DOHH2 (cell line): ENCODE results near the gene GSTO1.

Experiments used
- H3F3A ChIP-seq: fragments of 200-600 bp; sonication (generic), shearing (Covaris generic); 2 replicates; pipeline ENCODE4 v1.6.0; 2016; ENCODE audit warnings: antibody characterized with exemption, mild to moderate bottlenecking; ENCODE audit not compliant: control insufficient read depth, insufficient read depth
- H3K27ac ChIP-seq: fragments of 200-600 bp; sonication (generic); 2 replicates; pipeline ENCODE4 v1.5.1; 2014; ENCODE audit warnings: low read depth, mild to moderate bottlenecking, low read length, moderate library complexity
- H3K27me3 ChIP-seq: fragments of 200-600 bp; sonication (generic); 2 replicates; pipeline ENCODE4 v1.6.1; 2014; ENCODE audit warnings: mild to moderate bottlenecking, low read length, mixed read lengths; ENCODE audit not compliant: control insufficient read depth
- H3K36me3 ChIP-seq: fragments of 200-600 bp; sonication (generic); 2 replicates; pipeline ENCODE4 v1.6.1; 2014; ENCODE audit warnings: mild to moderate bottlenecking, low read length, moderate library complexity, mixed read lengths; ENCODE audit not compliant: control insufficient read depth
- H3K4me1 ChIP-seq: fragments of 200-600 bp; sonication (generic); 2 replicates; pipeline ENCODE4 v1.6.1; 2014; ENCODE audit warnings: mild to moderate bottlenecking, low read length, mixed read lengths; ENCODE audit not compliant: control insufficient read depth
- H3K4me2 ChIP-seq: fragments of 200-600 bp; sonication (generic); 2 replicates; pipeline ENCODE4 v1.6.0; 2014; ENCODE audit warnings: mild to moderate bottlenecking, low read length, moderate library complexity
- H3K4me3 ChIP-seq: fragments of 200-600 bp; sonication (generic); 2 replicates; pipeline ENCODE4 v1.5.1; 2014; ENCODE audit warnings: mild to moderate bottlenecking, low read length, mixed read lengths
- H3K79me2 ChIP-seq: fragments of 200-600 bp; sonication (generic); 2 replicates; pipeline ENCODE4 v1.6.1; 2014; ENCODE audit warnings: mild to moderate bottlenecking, low read length, mixed read lengths; ENCODE audit not compliant: control insufficient read depth
- H3K9me2 ChIP-seq: fragments of 200-600 bp; sonication (generic); replicated peaks from 2 replicates; pipeline ENCODE4 v1.6.1; 2014; ENCODE audit warnings: mild to moderate bottlenecking, low read length, mixed read lengths; ENCODE audit not compliant: control insufficient read depth
- H3K9me3 ChIP-seq: fragments of 200-600 bp; sonication (generic); 2 replicates; pipeline ENCODE4 v1.6.1; 2014; ENCODE audit warnings: antibody characterized with exemption, low read length, mixed read lengths; ENCODE audit not compliant: control insufficient read depth, insufficient read depth
- H4K20me1 ChIP-seq: fragments of 200-600 bp; sonication (generic); 2 replicates; pipeline ENCODE4 v1.6.0; 2014; ENCODE audit warnings: low read depth, mild to moderate bottlenecking, antibody characterized with exemption, low read length, moderate library complexity; ENCODE audit not compliant: control insufficient read depth, insufficient read depth
- EZH2phosphoT487 ChIP-seq: fragments of 200-600 bp; sonication (generic); IDR thresholded peaks from 2 replicates; pipeline ENCODE4 v1.6.1; 2017; ENCODE audit warnings: borderline replicate concordance, mild to moderate bottlenecking, antibody characterized with exemption, low read length, moderate library complexity, mixed read lengths
- TF ChIP-seq, protein P1 (sequence below): fragments of 200-600 bp; sonication (generic); IDR thresholded peaks from one replicate; pipeline ENCODE4 v1.5.1; 2014; ENCODE audit warnings: antibody characterized with exemption, mild to moderate bottlenecking, low read depth, low read length; ENCODE audit not compliant: poor library complexity, severe bottlenecking

The GSTO1 gene

DNA sequence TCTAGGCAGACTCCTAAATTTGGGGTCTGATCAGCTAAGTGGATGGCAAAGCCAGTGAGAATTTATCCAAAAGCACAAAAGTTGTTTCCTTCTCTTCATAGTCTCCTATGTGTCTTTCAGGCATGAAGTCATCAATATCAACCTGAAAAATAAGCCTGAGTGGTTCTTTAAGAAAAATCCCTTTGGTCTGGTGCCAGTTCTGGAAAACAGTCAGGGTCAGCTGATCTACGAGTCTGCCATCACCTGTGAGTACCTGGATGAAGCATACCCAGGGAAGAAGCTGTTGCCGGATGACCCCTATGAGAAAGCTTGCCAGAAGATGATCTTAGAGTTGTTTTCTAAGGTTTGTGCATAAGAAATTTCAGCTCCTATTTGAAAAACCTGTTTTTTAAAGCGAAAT is 4.8 kb downstream of the GSTO1 start:
- Histone ChIP-seq H3K36me3 (peaks cover 86% of the 10 kb centered on the region), H3K9me2 (no peaks in the 10 kb centered on the region), H3K9me3 (no peaks in the 10 kb centered on the region), H3K4me1 (peaks cover 19% of the 10 kb centered on the region), H4K20me1 (0 out of 2 replicates have a peak, but pooled peaks cover 3% of the 10 kb centered on the region), H3K4me3 (no peak overlapping the region), H3F3A (peaks cover 7% of the 10 kb centered on the region; the same call in 1 of the 2 replicates), H3K27me3 (no peaks in the 10 kb centered on the region), H3K27ac (no peak overlapping the region), H3K79me2 (peaks cover 88% of the 10 kb centered on the region), H3K4me2 (no peak overlapping the region)
- TF ChIP-seq, protein P1, sequence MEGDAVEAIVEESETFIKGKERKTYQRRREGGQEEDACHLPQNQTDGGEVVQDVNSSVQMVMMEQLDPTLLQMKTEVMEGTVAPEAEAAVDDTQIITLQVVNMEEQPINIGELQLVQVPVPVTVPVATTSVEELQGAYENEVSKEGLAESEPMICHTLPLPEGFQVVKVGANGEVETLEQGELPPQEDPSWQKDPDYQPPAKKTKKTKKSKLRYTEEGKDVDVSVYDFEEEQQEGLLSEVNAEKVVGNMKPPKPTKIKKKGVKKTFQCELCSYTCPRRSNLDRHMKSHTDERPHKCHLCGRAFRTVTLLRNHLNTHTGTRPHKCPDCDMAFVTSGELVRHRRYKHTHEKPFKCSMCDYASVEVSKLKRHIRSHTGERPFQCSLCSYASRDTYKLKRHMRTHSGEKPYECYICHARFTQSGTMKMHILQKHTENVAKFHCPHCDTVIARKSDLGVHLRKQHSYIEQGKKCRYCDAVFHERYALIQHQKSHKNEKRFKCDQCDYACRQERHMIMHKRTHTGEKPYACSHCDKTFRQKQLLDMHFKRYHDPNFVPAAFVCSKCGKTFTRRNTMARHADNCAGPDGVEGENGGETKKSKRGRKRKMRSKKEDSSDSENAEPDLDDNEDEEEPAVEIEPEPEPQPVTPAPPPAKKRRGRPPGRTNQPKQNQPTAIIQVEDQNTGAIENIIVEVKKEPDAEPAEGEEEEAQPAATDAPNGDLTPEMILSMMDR = no peak
- no peak for TF ChIP-seq EZH2phosphoT487

DNA sequence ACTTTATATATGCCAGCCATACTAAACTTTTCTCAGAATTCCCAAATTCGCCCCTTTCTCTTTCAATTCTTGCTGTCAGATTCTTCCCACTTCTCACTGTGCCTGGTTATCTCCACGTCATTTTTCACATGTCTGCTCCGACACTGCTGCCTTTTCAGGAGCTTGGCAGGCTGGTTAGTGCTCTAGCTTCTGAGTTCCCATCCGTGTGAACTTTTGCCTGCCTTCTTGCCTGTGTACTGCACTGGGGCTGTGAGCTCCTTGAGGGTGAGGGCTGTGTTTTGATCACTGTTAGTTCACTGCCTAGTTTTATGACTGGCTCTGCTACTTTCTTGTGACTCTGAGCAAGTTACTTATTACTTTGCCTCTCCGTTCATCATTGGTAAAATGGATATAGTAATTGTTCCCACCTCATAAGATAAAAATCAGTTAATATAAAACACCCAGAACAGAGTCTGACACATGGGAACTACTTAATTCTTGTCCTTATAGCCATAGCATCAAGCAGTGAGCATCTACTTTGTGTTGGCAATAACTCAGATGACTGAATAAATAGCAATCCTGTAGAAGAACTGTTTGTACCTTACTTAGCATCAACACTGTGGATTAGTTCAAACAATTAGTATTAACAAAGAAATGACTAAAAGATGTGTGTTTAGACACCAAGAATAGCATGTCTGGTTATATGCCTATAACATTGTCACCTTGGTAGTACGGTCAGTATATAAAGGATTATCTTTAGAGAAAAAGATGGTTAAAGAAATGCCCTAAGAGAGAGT is 5.5 kb downstream of the GSTO1 start:
- H3K79me2 ChIP-seq = peaks cover 88% of the 10 kb centered on the region
- 0 out of 2 replicates have a peak, but pooled peaks cover 3% of the 10 kb centered on the region for H4K20me1 ChIP-seq
- no peak overlapping the region for H3K4me2 ChIP-seq
- no peaks in the 10 kb centered on the region for H3K9me3 ChIP-seq
- H3K9me2 ChIP-seq = no peaks in the 10 kb centered on the region
- TF ChIP-seq EZH2phosphoT487 = no peak
- TF ChIP-seq, protein P1 = no peak
- H3K27me3 ChIP-seq = no peaks in the 10 kb centered on the region
- H3F3A ChIP-seq = peaks cover 9% of the 10 kb centered on the region; the same call in 1 of the 2 replicates
- peaks cover 18% of the 10 kb centered on the region for H3K4me1 ChIP-seq
- no peak overlapping the region for H3K27ac ChIP-seq
- peaks cover 89% of the 10 kb centered on the region for H3K36me3 ChIP-seq
- no peak overlapping the region for H3K4me3 ChIP-seq

DNA sequence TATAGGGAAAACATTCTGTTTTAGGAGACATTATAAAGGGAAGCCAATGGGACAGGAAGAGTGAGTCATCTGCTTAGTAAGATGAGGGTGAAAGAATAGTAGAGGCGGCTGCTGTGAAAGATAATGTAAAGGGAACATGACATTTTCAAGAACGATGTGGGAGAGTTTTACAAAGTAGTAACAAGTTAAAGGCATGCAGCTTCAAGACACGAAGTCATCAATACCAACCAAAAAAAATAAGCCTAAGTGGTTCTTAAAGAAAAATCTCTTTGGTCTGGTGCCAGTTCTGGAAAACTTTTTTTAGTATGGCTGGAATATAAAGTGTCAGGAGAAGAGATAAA is 6.1 kb downstream of the GSTO1 start:
- 0 out of 2 replicates have a peak, but pooled peaks cover 3% of the 10 kb centered on the region for H4K20me1 ChIP-seq
- no peak overlapping the region for H3K4me3 ChIP-seq
- no peak overlapping the region for H3K4me2 ChIP-seq
- peaks cover 9% of the 10 kb centered on the region; the same call in 1 of the 2 replicates for H3F3A ChIP-seq
- H3K36me3 ChIP-seq = peaks cover 91% of the 10 kb centered on the region
- TF ChIP-seq, protein P1 = no peak
- no peaks in the 10 kb centered on the region for H3K27me3 ChIP-seq
- no peak overlapping the region for H3K27ac ChIP-seq
- H3K9me2 ChIP-seq = no peaks in the 10 kb centered on the region
- peaks cover 88% of the 10 kb centered on the region for H3K79me2 ChIP-seq
- H3K9me3 ChIP-seq = no peaks in the 10 kb centered on the region
- H3K4me1 ChIP-seq = peaks cover 15% of the 10 kb centered on the region
